Uterus (tissue), 2 donors: ENCODE measurements around the gene UGT1A8.

Source experiments
- POLR2A ChIP-seq, 2 donors: fragments of 450-650 bp; IDR thresholded peaks; one replicate each; pipeline ENCODE4 v1.6.1; 2016; ENCODE audit warnings: antibody characterized with exemption in 2 of 2, mild to moderate bottlenecking in 1 of 2, moderate library complexity in 1 of 2
- TF ChIP-seq, protein P1 (sequence below), 4 experiments: fragments of 200-600 bp in 2 of 4; fragments of 450-650 bp in 2 of 4; sonication (generic) in 2 of 4; IDR thresholded peaks; one replicate each; pipeline ENCODE4 v1.5.1; 2016 to 2019; ENCODE audit warnings: antibody characterized with exemption in 4 of 4, mild to moderate bottlenecking in 2 of 4, moderate library complexity in 1 of 4

- TF ChIP-seq POLR2A (IDR thresholded peaks at IDR 0.05), result no peak
- TF ChIP-seq, protein P1, sequence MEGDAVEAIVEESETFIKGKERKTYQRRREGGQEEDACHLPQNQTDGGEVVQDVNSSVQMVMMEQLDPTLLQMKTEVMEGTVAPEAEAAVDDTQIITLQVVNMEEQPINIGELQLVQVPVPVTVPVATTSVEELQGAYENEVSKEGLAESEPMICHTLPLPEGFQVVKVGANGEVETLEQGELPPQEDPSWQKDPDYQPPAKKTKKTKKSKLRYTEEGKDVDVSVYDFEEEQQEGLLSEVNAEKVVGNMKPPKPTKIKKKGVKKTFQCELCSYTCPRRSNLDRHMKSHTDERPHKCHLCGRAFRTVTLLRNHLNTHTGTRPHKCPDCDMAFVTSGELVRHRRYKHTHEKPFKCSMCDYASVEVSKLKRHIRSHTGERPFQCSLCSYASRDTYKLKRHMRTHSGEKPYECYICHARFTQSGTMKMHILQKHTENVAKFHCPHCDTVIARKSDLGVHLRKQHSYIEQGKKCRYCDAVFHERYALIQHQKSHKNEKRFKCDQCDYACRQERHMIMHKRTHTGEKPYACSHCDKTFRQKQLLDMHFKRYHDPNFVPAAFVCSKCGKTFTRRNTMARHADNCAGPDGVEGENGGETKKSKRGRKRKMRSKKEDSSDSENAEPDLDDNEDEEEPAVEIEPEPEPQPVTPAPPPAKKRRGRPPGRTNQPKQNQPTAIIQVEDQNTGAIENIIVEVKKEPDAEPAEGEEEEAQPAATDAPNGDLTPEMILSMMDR (IDR thresholded peaks at IDR 0.05), result no peak
Measured at GRCh38 chr2:233674995-233675394, 57.6 kb downstream of the UGT1A8 start.
